GM19467 (cell line): Measurements from ENCODE around the gene CFAP91.

Source experiments
- ATAC-seq: cut with Tn5 transposase; IDR thresholded peaks from one replicate; pipeline ENCODE4 v1.9.1; 2021; ENCODE audit warnings: mild to moderate bottlenecking, moderate library complexity; ENCODE audit not compliant: unreplicated experiment

Gene CFAP91

GRCh38 chr3:119702530-119703527 lies at the start of gene CFAP91:
CFAP91 (plus strand) TSS chr3:119703022; CDS start chr3:119703099, 77 bp downstream.
- peak; percentile 85 for ATAC-seq

- ATAC-seq = no peak
Observed at GRCh38 chr3:119653876-119654275, 48.9 kb upstream of the CFAP91 start.

GRCh38 chr3:119657887-119658702 lies 44.7 kb upstream of the CFAP91 start:
- no peak for ATAC-seq

- no peak for ATAC-seq
Observed at GRCh38 chr3:119658994-119659393, 43.8 kb upstream of the CFAP91 start.

GRCh38 chr3:119659606-119660291 lies 43.1 kb upstream of the CFAP91 start:
- no peak for ATAC-seq

- ATAC-seq = no peak
Observed at GRCh38 chr3:119660474-119661440, 42.1 kb upstream of the CFAP91 start, which contains the start of gene POPDC2. POPDC2 (minus strand) TSS chr3:119660589; CDS start chr3:119660423, 166 bp downstream.

- ATAC-seq = no peak
Observed at GRCh38 chr3:119662604-119663373, 40.0 kb upstream of the CFAP91 start.

- no peak for ATAC-seq
Observed at GRCh38 chr3:119663885-119664284, 38.9 kb upstream of the CFAP91 start.

GRCh38 chr3:119664370-119664769 lies 38.5 kb upstream of the CFAP91 start:
- no peak for ATAC-seq

GRCh38 chr3:119664850-119665379 lies 37.9 kb upstream of the CFAP91 start:
- no peak for ATAC-seq

- no peak for ATAC-seq
Observed at GRCh38 chr3:119665954-119666559, 36.8 kb upstream of the CFAP91 start.

- ATAC-seq = no peak
Observed at GRCh38 chr3:119669906-119670570, 32.8 kb upstream of the CFAP91 start.

- ATAC-seq = no peak
Observed at GRCh38 chr3:119672776-119673175, 30.0 kb upstream of the CFAP91 start.

GRCh38 chr3:119673875-119674274 lies 28.9 kb upstream of the CFAP91 start:
- ATAC-seq = no peak

GRCh38 chr3:119675188-119675874 lies 27.5 kb upstream of the CFAP91 start:
- ATAC-seq = no peak

GRCh38 chr3:119676020-119676419 lies 26.8 kb upstream of the CFAP91 start:
- ATAC-seq = no peak
